GM18861 (cell line): Measurements from ENCODE around the gene TRMT44.
"Not testable (repeated sequence)": the region's sequence is repeated elsewhere in the genome, so short reads cannot be mapped to it uniquely, and the experiment has no call there.

Experiments
- ATAC-seq: cut with Tn5 transposase; IDR thresholded peaks from one replicate; pipeline ENCODE4 v1.9.1; 2021; ENCODE audit not compliant: unreplicated experiment

Gene TRMT44

GRCh38 chr4:8406887-8407286, 33.7 kb upstream of the TRMT44 start:
- not testable (repeated sequence) for ATAC-seq

- no peak for ATAC-seq
Measured at GRCh38 chr4:8407316-8407715, 33.3 kb upstream of the TRMT44 start.

GRCh38 chr4:8407756-8408155, 32.8 kb upstream of the TRMT44 start:
- ATAC-seq: no peak

- no peak for ATAC-seq
Measured at GRCh38 chr4:8409264-8410065, 31.1 kb upstream of the TRMT44 start.

GRCh38 chr4:8410066-8410625, 30.4 kb upstream of the TRMT44 start:
- no peak for ATAC-seq

GRCh38 chr4:8410641-8411271, 29.8 kb upstream of the TRMT44 start:
- no peak for ATAC-seq

GRCh38 chr4:8411351-8412180, 29.0 kb upstream of the TRMT44 start:
- ATAC-seq: no peak

GRCh38 chr4:8412288-8412687, 28.3 kb upstream of the TRMT44 start:
- no peak for ATAC-seq

- ATAC-seq: no peak
Measured at GRCh38 chr4:8414377-8414776, 26.2 kb upstream of the TRMT44 start.

GRCh38 chr4:8417071-8417614, 23.4 kb upstream of the TRMT44 start:
- ATAC-seq: no peak

- ATAC-seq: no peak
Measured at GRCh38 chr4:8419222-8420041, 21.1 kb upstream of the TRMT44 start.

GRCh38 chr4:8420151-8420550, 20.4 kb upstream of the TRMT44 start:
- not testable (repeated sequence) for ATAC-seq

GRCh38 chr4:8422327-8422726, 18.2 kb upstream of the TRMT44 start:
- no peak for ATAC-seq

- ATAC-seq: no peak
Measured at GRCh38 chr4:8422786-8423185, 17.8 kb upstream of the TRMT44 start.

GRCh38 chr4:8427262-8427661, 13.3 kb upstream of the TRMT44 start:
- ATAC-seq: no peak

- peak; percentile 38 for ATAC-seq
Measured at GRCh38 chr4:8427761-8428287, 12.8 kb upstream of the TRMT44 start.

GRCh38 chr4:8428288-8429097, 12.1 kb upstream of the TRMT44 start:
- ATAC-seq: peak; percentile 92

- ATAC-seq: no peak
Measured at GRCh38 chr4:8431553-8431952, 9.0 kb upstream of the TRMT44 start.

GRCh38 chr4:8433136-8433535, 7.4 kb upstream of the TRMT44 start:
- no peak for ATAC-seq
